GM12874 (cell line): ENCODE measurements around the gene ZNF689.

ENCODE experiments used
- TF ChIP-seq, protein P1 (sequence below): IDR thresholded peaks from 2 replicates; pipeline ENCODE4 v1.5.1; 2011; ENCODE audit warnings: low read depth, mild to moderate bottlenecking, control low read depth, low read length, moderate library complexity; ENCODE audit not compliant: insufficient read depth

The ZNF689 gene

DNA sequence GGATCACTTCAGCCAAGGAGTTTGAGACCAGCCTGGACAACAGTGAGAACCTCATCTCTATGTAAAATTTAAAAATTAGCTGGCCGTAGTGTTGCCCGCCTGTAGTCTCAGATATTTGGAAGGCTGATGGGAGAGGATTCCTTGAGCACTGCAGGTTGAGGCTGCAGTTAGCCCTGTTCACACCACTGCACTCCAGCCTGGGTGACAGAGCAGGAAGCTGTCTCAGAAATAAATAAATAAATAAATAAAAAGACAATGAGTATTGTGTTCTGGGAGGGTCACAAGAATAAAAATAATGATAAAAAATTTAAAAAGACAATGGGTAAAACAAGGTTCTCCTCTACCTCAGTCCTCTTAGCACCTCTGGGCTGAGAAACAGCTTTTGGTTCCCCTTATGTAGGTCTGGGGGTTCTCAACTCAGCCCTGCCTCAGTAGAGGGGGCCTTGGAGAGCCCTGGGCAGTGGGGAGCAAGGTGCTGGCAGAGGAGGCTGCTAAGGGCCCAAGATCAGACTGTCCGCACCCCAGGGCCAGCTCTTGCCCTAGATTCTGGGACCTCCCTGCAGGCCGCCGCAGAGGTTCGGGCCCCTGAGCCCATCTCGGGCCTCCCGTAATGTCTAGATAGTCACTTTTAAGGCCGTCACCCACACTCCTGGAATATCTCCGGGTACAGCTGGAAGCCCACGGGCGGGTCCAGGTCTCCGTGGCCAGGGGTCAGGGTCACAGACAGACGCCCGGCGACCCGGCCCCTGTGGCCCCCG, 55.5 kb downstream of the ZNF689 start:
- TF ChIP-seq, protein P1, sequence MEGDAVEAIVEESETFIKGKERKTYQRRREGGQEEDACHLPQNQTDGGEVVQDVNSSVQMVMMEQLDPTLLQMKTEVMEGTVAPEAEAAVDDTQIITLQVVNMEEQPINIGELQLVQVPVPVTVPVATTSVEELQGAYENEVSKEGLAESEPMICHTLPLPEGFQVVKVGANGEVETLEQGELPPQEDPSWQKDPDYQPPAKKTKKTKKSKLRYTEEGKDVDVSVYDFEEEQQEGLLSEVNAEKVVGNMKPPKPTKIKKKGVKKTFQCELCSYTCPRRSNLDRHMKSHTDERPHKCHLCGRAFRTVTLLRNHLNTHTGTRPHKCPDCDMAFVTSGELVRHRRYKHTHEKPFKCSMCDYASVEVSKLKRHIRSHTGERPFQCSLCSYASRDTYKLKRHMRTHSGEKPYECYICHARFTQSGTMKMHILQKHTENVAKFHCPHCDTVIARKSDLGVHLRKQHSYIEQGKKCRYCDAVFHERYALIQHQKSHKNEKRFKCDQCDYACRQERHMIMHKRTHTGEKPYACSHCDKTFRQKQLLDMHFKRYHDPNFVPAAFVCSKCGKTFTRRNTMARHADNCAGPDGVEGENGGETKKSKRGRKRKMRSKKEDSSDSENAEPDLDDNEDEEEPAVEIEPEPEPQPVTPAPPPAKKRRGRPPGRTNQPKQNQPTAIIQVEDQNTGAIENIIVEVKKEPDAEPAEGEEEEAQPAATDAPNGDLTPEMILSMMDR: no peak

DNA sequence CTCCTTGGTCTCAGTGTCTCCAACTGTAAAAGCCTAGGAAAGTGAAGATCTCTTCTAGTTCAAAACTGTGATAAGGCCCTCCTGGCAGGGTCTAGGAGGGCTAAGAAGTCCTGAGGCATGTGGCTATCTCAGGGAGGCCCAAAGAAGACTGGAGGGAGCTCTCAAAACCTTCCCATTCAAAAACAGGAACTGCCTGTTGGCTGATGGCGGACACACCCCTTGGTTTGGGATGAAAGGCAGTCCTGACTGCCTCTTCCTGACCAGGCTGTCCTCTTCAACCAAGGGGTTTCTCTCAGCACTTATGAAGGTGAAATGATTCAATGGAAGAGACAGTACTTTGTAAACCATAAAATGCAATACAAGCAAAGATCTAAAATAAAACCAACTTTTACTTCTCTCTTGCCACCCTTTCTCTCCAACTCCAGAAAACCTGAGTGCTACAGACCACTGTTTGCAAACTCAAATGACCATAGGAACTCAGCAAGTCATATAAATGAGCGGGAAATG, 56.7 kb downstream of the ZNF689 start:
- TF ChIP-seq, protein P1: no peak

DNA sequence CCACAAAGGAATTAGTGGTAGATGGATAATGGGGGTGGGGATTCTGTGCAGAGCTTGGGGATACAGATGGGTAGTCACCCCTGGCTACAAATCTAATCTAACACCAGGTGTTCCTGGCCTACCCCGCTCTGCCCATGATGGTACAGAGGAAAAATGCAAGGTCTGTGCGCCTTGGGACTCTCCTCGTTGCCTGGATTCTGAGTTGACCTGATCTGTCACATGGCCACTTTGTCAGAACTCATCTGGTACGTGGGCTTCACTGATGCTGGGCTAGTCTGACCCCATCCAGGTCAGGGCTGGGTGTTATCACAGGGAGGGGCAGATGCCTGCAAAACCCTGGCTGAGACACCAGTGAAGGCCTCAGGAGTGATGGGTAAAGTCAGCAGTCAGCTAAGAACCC, 57.2 kb downstream of the ZNF689 start:
- TF ChIP-seq, protein P1: no peak
